ENCODE data around the gene NLN. TPM values are rescaled to one million over a fixed set of nuclear protein-coding genes. Genes with fewer than 3 reads are reported as not detected.
A peak's percentile ranks its signal among the peaks of the same experiment; 100 is the strongest.
"Not testable (repeated sequence)": the region's sequence is repeated elsewhere in the genome, so short reads cannot be mapped to it uniquely, and the experiment has no call there.

The NLN gene
- total and polyA plus RNA-seq, 9 donors: 10.2 to 19.6 (median 17.0) TPM

GRCh38 chr5:65858316-65858715 lies 136.3 kb downstream of the NLN start:
- H3K4me3 ChIP-seq (ENCODE audit: low read length): no peak overlapping the region
- H3K36me3 ChIP-seq (ENCODE audit: control insufficient read depth, insufficient read depth, low read length): no peaks in the 10 kb centered on the region
- DNase-seq: no peak
- WGBS (ENCODE audit: insufficient coverage): no CpG with 5 or more reads among the region's 3 CpGs
- H3K27me3 ChIP-seq (ENCODE audit: control insufficient read depth, insufficient read depth, low read length): no peaks in the 10 kb centered on the region
- H3K27ac ChIP-seq (ENCODE audit: low read length): no peak overlapping the region
- no peaks in the 10 kb centered on the region for H3K9me3 ChIP-seq (replicated peaks; ENCODE audit: control insufficient read depth, low read depth, low read length)
- no peaks in the 10 kb centered on the region for H3K4me1 ChIP-seq (ENCODE audit: control insufficient read depth, insufficient read depth, low read length)

- Histone ChIP-seq H3K4me1 (ENCODE audit: control insufficient read depth, insufficient read depth, low read length) (no peaks in the 10 kb centered on the region), H3K27ac (ENCODE audit: low read length) (no peak overlapping the region), H3K4me3 (ENCODE audit: low read length) (no peak overlapping the region), H3K9me3 (replicated peaks; ENCODE audit: control insufficient read depth, low read depth, low read length) (no peaks in the 10 kb centered on the region), H3K36me3 (ENCODE audit: control insufficient read depth, insufficient read depth, low read length) (no peaks in the 10 kb centered on the region), H3K27me3 (ENCODE audit: control insufficient read depth, insufficient read depth, low read length) (no peaks in the 10 kb centered on the region)
- DNase-seq: no peak
- no CpG with 5 or more reads among the region's 3 CpGs for WGBS (ENCODE audit: insufficient coverage)
These were observed 139.8 kb downstream of the NLN start for GRCh38 chr5:65861830-65862241.

- Histone ChIP-seq H3K9me3 (replicated peaks; ENCODE audit: control insufficient read depth, low read depth, low read length) (no peaks in the 10 kb centered on the region), H3K36me3 (ENCODE audit: control insufficient read depth, insufficient read depth, low read length) (no peaks in the 10 kb centered on the region)
- DNase-seq: no peak
These were observed 140.4 kb downstream of the NLN start for GRCh38 chr5:65862384-65862783.

GRCh38 chr5:65863747-65864146 lies 141.7 kb downstream of the NLN start:
- H3K27ac ChIP-seq (ENCODE audit: low read length): no peak overlapping the region
- WGBS (ENCODE audit: insufficient coverage): no CpG with 5 or more reads among the region's 2 CpGs
- H3K4me1 ChIP-seq (ENCODE audit: control insufficient read depth, insufficient read depth, low read length): peaks cover 2% of the 10 kb centered on the region
- H3K27me3 ChIP-seq (ENCODE audit: control insufficient read depth, insufficient read depth, low read length): no peaks in the 10 kb centered on the region
- no peaks in the 10 kb centered on the region for H3K36me3 ChIP-seq (ENCODE audit: control insufficient read depth, insufficient read depth, low read length)
- no peak for DNase-seq
- H3K9me3 ChIP-seq (replicated peaks; ENCODE audit: control insufficient read depth, low read depth, low read length): no peaks in the 10 kb centered on the region
- H3K4me3 ChIP-seq (ENCODE audit: low read length): no peak overlapping the region

More at GRCh38 chr5:65862384-65862783, 140.4 kb downstream of the NLN start:
- H3K4me1 ChIP-seq (ENCODE audit: control insufficient read depth, insufficient read depth, low read length): no peaks in the 10 kb centered on the region
- H3K27ac ChIP-seq (ENCODE audit: low read length): no peak overlapping the region
- H3K27me3 ChIP-seq (ENCODE audit: control insufficient read depth, insufficient read depth, low read length): no peaks in the 10 kb centered on the region
- no peak overlapping the region for H3K4me3 ChIP-seq (ENCODE audit: low read length)

GRCh38 chr5:65866837-65867521 lies 145.0 kb downstream of the NLN start:
- no peak for DNase-seq
- no peaks in the 10 kb centered on the region for H3K27me3 ChIP-seq (ENCODE audit: control insufficient read depth, insufficient read depth, low read length)
- no peaks in the 10 kb centered on the region for H3K9me3 ChIP-seq (replicated peaks; ENCODE audit: control insufficient read depth, low read depth, low read length)
- H3K36me3 ChIP-seq (ENCODE audit: control insufficient read depth, insufficient read depth, low read length): no peaks in the 10 kb centered on the region
- H3K4me1 ChIP-seq (ENCODE audit: control insufficient read depth, insufficient read depth, low read length): peaks cover 2% of the 10 kb centered on the region
- H3K27ac ChIP-seq (ENCODE audit: low read length): no peak overlapping the region
- no CpG with 5 or more reads among the region's 6 CpGs for WGBS (ENCODE audit: insufficient coverage)
- H3K4me3 ChIP-seq (ENCODE audit: low read length): no peak overlapping the region

- Histone ChIP-seq H3K4me3 (ENCODE audit: low read length) (no peak overlapping the region), H3K27ac (ENCODE audit: low read length) (peak overlapping the region; percentile 25), H3K9me3 (replicated peaks; ENCODE audit: control insufficient read depth, low read depth, low read length) (no peaks in the 10 kb centered on the region), H3K27me3 (ENCODE audit: control insufficient read depth, insufficient read depth, low read length) (no peaks in the 10 kb centered on the region), H3K36me3 (ENCODE audit: control insufficient read depth, insufficient read depth, low read length) (no peaks in the 10 kb centered on the region), H3K4me1 (ENCODE audit: control insufficient read depth, insufficient read depth, low read length) (peaks cover 2% of the 10 kb centered on the region)
- 71% methylated on average over 2 of the region's 11 CpGs for WGBS (ENCODE audit: insufficient coverage)
- no peak for DNase-seq
These were observed 145.7 kb downstream of the NLN start for GRCh38 chr5:65867542-65868195.

GRCh38 chr5:65868509-65868908 lies 146.5 kb downstream of the NLN start:
- no peak overlapping the region for H3K4me3 ChIP-seq (ENCODE audit: low read length)
- no peaks in the 10 kb centered on the region for H3K36me3 ChIP-seq (ENCODE audit: control insufficient read depth, insufficient read depth, low read length)
- H3K27ac ChIP-seq (ENCODE audit: low read length): no peak overlapping the region
- no peaks in the 10 kb centered on the region for H3K27me3 ChIP-seq (ENCODE audit: control insufficient read depth, insufficient read depth, low read length)
- H3K9me3 ChIP-seq (replicated peaks; ENCODE audit: control insufficient read depth, low read depth, low read length): no peaks in the 10 kb centered on the region
- H3K4me1 ChIP-seq (ENCODE audit: control insufficient read depth, insufficient read depth, low read length): peaks cover 2% of the 10 kb centered on the region
- 60% methylated on average over 1 of the region's 3 CpGs for WGBS (ENCODE audit: insufficient coverage)
- no peak for DNase-seq

GRCh38 chr5:65871182-65871581 lies 149.2 kb downstream of the NLN start:
- Histone ChIP-seq H3K4me3 (ENCODE audit: low read length) (no peak overlapping the region), H3K36me3 (ENCODE audit: control insufficient read depth, insufficient read depth, low read length) (no peaks in the 10 kb centered on the region), H3K27me3 (ENCODE audit: control insufficient read depth, insufficient read depth, low read length) (no peaks in the 10 kb centered on the region), H3K9me3 (replicated peaks; ENCODE audit: control insufficient read depth, low read depth, low read length) (no peaks in the 10 kb centered on the region), H3K27ac (ENCODE audit: low read length) (no peak overlapping the region), H3K4me1 (ENCODE audit: control insufficient read depth, insufficient read depth, low read length) (peaks cover 2% of the 10 kb centered on the region)
- DNase-seq: no peak
- WGBS (ENCODE audit: insufficient coverage): 80% methylated on average over 3 of the region's 5 CpGs

- WGBS (ENCODE audit: insufficient coverage): no CpG with 5 or more reads among the region's 5 CpGs
- not testable (repeated sequence) for H3K4me1 ChIP-seq (ENCODE audit: control insufficient read depth, insufficient read depth, low read length); H3K27ac ChIP-seq (ENCODE audit: low read length); H3K4me3 ChIP-seq (ENCODE audit: low read length); DNase-seq; H3K36me3 ChIP-seq (ENCODE audit: control insufficient read depth, insufficient read depth, low read length); H3K9me3 ChIP-seq (replicated peaks; ENCODE audit: control insufficient read depth, low read depth, low read length); H3K27me3 ChIP-seq (ENCODE audit: control insufficient read depth, insufficient read depth, low read length)
These were observed 149.8 kb downstream of the NLN start for GRCh38 chr5:65871776-65872175.

GRCh38 chr5:65873181-65873750 lies 151.3 kb downstream of the NLN start:
- Histone ChIP-seq H3K36me3 (ENCODE audit: control insufficient read depth, insufficient read depth, low read length) (no peaks in the 10 kb centered on the region), H3K4me3 (ENCODE audit: low read length) (no peak overlapping the region), H3K9me3 (replicated peaks; ENCODE audit: control insufficient read depth, low read depth, low read length) (no peaks in the 10 kb centered on the region), H3K4me1 (ENCODE audit: control insufficient read depth, insufficient read depth, low read length) (no peaks in the 10 kb centered on the region), H3K27me3 (ENCODE audit: control insufficient read depth, insufficient read depth, low read length) (no peaks in the 10 kb centered on the region), H3K27ac (ENCODE audit: low read length) (no peak overlapping the region)
- no CpG with 5 or more reads among the region's 3 CpGs for WGBS (ENCODE audit: insufficient coverage)
- no peak for DNase-seq

Measured in muscle of leg (tissue), 11 donors.